HCT116 (cell line): ENCODE data around the gene HDGFL3. TPM values are rescaled to one million over a fixed set of nuclear protein-coding genes. Genes with fewer than 3 reads are reported as not detected.

ENCODE experiments used
- ATAC-seq: fragments of 200-7000 bp; cut with Tn5 transposase; 2 replicates; pipeline ENCODE4 v1.9.1; 2020; ENCODE audit warnings: mild to moderate bottlenecking, moderate library complexity
- BruUV-seq: library from RNA; stranded (reverse); fragments of 400-500 nt; replicated peaks from 2 replicates; lab custom pipeline; 2021; lab: Mats Ljungman, UMichigan
- CTCF ChIA-PET: fragments of 300-600 bp; sonication (Branson Sonifier 250); formaldehyde crosslinking; loops from one replicate; lab custom pipeline; 2021; ENCODE audit warnings: antibody characterized with exemption; lab: Charles Lee
- POLR2A ChIA-PET: fragments of 300-600, 350-600 bp; sonication (Branson Sonifier 250); formaldehyde crosslinking; loops from one replicate; lab custom pipeline; 2021; ENCODE audit warnings: antibody characterized with exemption; lab: Charles Lee
- RAD21 ChIA-PET, 2 experiments: fragments of 300-600 bp; sonication (Branson Sonifier 250); formaldehyde crosslinking; loops; one replicate each; lab custom pipeline; 2023; ENCODE audit warnings: low total read pairs in 2 of 2; ENCODE audit not compliant: uncharacterized antibody in 2 of 2, unreplicated experiment in 2 of 2, low non-redundant PET in 1 of 2; lab: Charles Lee
- DNase-seq: peaks from one replicate; pipeline ENCODE4 v3.0.0-alpha.2; 2010; ENCODE audit warnings: low read depth, low spot score
- H2AFZ ChIP-seq: fragments of 200-600 bp; shearing (Covaris generic), sonication (generic); 2 replicates; pipeline ENCODE4 v1.6.1; 2017; ENCODE audit warnings: low read depth, mixed run types, mixed read lengths, antibody characterized with exemption, low read length; ENCODE audit not compliant: poor library complexity, severe bottlenecking
- H3K27ac ChIP-seq: 2 replicates; pipeline ENCODE4 v1.5.1; 2012; ENCODE audit warnings: low read depth, low read length
- H3K27me3 ChIP-seq: fragments of 200-600 bp; sonication (generic); 2 replicates; pipeline ENCODE4 v1.6.1; 2016; ENCODE audit warnings: mixed run types, low read length, mixed read lengths; ENCODE audit not compliant: insufficient read depth
- H3K36me3 ChIP-seq, 2 experiments: fragments of 200-500 bp in 1 of 2; fragments of 200-600 bp in 1 of 2; sonication (Bioruptor generic) in 1 of 2; sonication (generic) in 1 of 2; 2 replicates each; pipeline versions ENCODE4 v1.5.1 to v1.6.1; 2014 to 2016; ENCODE audit warnings: low read length in 2 of 2, inconsistent platforms in 1 of 2, mixed read lengths in 1 of 2, mixed run types in 1 of 2; ENCODE audit not compliant: insufficient read depth in 2 of 2, control insufficient read depth in 1 of 2
- H3K4me1 ChIP-seq, 2 experiments: fragments of 200-600 bp in 1 of 2; sonication (generic) in 1 of 2; 2 replicates each; pipeline versions ENCODE4 v1.5.1 to v1.6.1; 2012 to 2017; ENCODE audit warnings: low read length in 2 of 2, inconsistent platforms in 1 of 2, mild to moderate bottlenecking in 1 of 2, mixed read lengths in 1 of 2, mixed run types in 1 of 2, moderate library complexity in 1 of 2; ENCODE audit not compliant: insufficient read depth in 2 of 2, control insufficient read depth in 1 of 2
- H3K4me2 ChIP-seq: fragments of 200-600 bp; sonication (generic); 2 replicates; pipeline ENCODE4 v1.6.1; 2017; ENCODE audit warnings: mixed run types, low read length, mixed read lengths
- H3K4me3 ChIP-seq, 2 experiments: fragments of 200-600 bp in 1 of 2; sonication (generic) in 1 of 2; replicated peaks in 1 of 2; 2 replicates each; pipeline ENCODE4 v1.5.1; 2011 to 2016; ENCODE audit warnings: low read length in 2 of 2, control low read depth in 1 of 2, low read depth in 1 of 2, mild to moderate bottlenecking in 1 of 2, mixed read lengths in 1 of 2, mixed run types in 1 of 2
- H3K79me2 ChIP-seq: fragments of 200-600 bp; sonication (generic); 2 replicates; pipeline ENCODE4 v1.6.1; 2017; ENCODE audit warnings: mild to moderate bottlenecking, mixed run types, low read length, moderate library complexity, mixed read lengths; ENCODE audit not compliant: insufficient read depth
- H3K9ac ChIP-seq: fragments of 200-600 bp; sonication (generic); 2 replicates; pipeline ENCODE4 v1.6.1; 2016; ENCODE audit warnings: low read length, mixed read lengths
- H3K9me2 ChIP-seq: fragments of 200-600 bp; sonication (generic), shearing (Covaris generic); 2 replicates; pipeline ENCODE4 v1.6.1; 2017; ENCODE audit warnings: mixed run types, mild to moderate bottlenecking, moderate library complexity; ENCODE audit not compliant: insufficient read depth
- H3K9me3 ChIP-seq, 2 experiments: fragments of 200-500 bp in 1 of 2; fragments of 200-600 bp in 1 of 2; sonication (Bioruptor generic) in 1 of 2; sonication (generic) in 1 of 2; 2 replicates each; pipeline ENCODE4 v1.6.1; 2014 to 2017; ENCODE audit warnings: low read length in 2 of 2, mixed read lengths in 2 of 2, inconsistent platforms in 1 of 2, low read depth in 1 of 2, mild to moderate bottlenecking in 1 of 2, mixed run types in 1 of 2, moderate library complexity in 1 of 2; ENCODE audit not compliant: control insufficient read depth in 1 of 2, insufficient read depth in 1 of 2
- H4K20me1 ChIP-seq: fragments of 200-600 bp; sonication (generic), shearing (Covaris generic); 2 replicates; pipeline ENCODE4 v1.6.1; 2017; ENCODE audit warnings: mixed run types, mild to moderate bottlenecking, moderate library complexity; ENCODE audit not compliant: insufficient read depth
- CBX3 ChIP-seq: IDR thresholded peaks from 2 replicates; pipeline ENCODE4 v1.6.1; 2012; ENCODE audit warnings: low read depth
- EZH2 ChIP-seq: fragments of 200-600 bp; sonication (generic); IDR thresholded peaks from 2 replicates; pipeline ENCODE4 v1.6.1; 2017; ENCODE audit warnings: antibody characterized with exemption, mixed run types
- EZH2phosphoT487 ChIP-seq: fragments of 200-600 bp; IDR thresholded peaks from 2 replicates; pipeline ENCODE4 v1.6.1; 2018; ENCODE audit warnings: antibody characterized with exemption, borderline replicate concordance
- FOSL1 ChIP-seq: IDR thresholded peaks from 2 replicates; pipeline ENCODE4 v1.6.1; 2012; ENCODE audit warnings: low read depth
- JUND ChIP-seq: IDR thresholded peaks from 2 replicates; pipeline ENCODE4 v1.6.1; 2012
- POLR2A ChIP-seq: IDR thresholded peaks from 2 replicates; pipeline ENCODE4 v1.7.0; 2011; ENCODE audit warnings: borderline replicate concordance; ENCODE audit not compliant: insufficient read depth, insufficient read length; ENCODE audit errors: extremely low read depth
- POLR2AphosphoS5 ChIP-seq: IDR thresholded peaks from 2 replicates; pipeline ENCODE4 v1.6.1; 2011; ENCODE audit warnings: mild to moderate bottlenecking, low read depth, low read length, moderate library complexity
- SP1 ChIP-seq: IDR thresholded peaks from 2 replicates; pipeline ENCODE4 v1.6.1; 2012; ENCODE audit warnings: low read depth
- SRF ChIP-seq: IDR thresholded peaks from 2 replicates; pipeline ENCODE4 v1.6.1; 2012; ENCODE audit warnings: low read depth
- YY1 ChIP-seq: IDR thresholded peaks from 2 replicates; pipeline ENCODE4 v1.6.1; 2011; ENCODE audit warnings: low read length, low read depth, moderate library complexity, mild to moderate bottlenecking; ENCODE audit not compliant: insufficient replicate concordance; ENCODE audit errors: extremely low read depth
- ZNF274 ChIP-seq: fragments of 200-500 bp; sonication (Bioruptor generic); IDR thresholded peaks from 2 replicates; pipeline ENCODE4 v1.6.1; 2014; ENCODE audit warnings: mild to moderate bottlenecking, low read depth, low read length, inconsistent platforms
- intact Hi-C: fragments of 100-400 bp; cut with micrococcal nuclease; formaldehyde crosslinking; loops from 2 replicates; pipeline ENCODE4 v1.10.0; 2022
- total RNA-seq: library from RNA; stranded (reverse); gene quantifications from one replicate; pipeline ENCODE4 v1.2.1, GENCODE V29; 2021; ENCODE audit not compliant: unreplicated experiment
- TF ChIP-seq, protein P1 (sequence below): IDR thresholded peaks from 2 replicates; pipeline ENCODE4 v1.6.1; 2011; ENCODE audit warnings: mild to moderate bottlenecking, low read length, moderate library complexity; ENCODE audit not compliant: insufficient replicate concordance; ENCODE audit errors: extremely low read depth
- TF ChIP-seq, protein P2 (sequence below): IDR thresholded peaks from 2 replicates; pipeline ENCODE4 v1.6.1; 2012

HDGFL3 gene
- total RNA-seq, 1 experiment from 2014 or later, result 0.64 TPM

GRCh38 chr15:83192742-83193141, 14.9 kb downstream of the HDGFL3 start:
- ATAC-seq (no peak), DNase-seq (no peak)
- BruUV-seq, result no TSS peak
- no peaks in the 10 kb centered on the region for H4K20me1 ChIP-seq
- H3K79me2 ChIP-seq, result no peaks in the 10 kb centered on the region
- H3K36me3 ChIP-seq, result no peaks in the 10 kb centered on the region
- no peak overlapping the region for H2AFZ ChIP-seq
- H3K27me3 ChIP-seq, result no peaks in the 10 kb centered on the region
- RAD21 ChIA-PET, result no interaction called here
- TF ChIP-seq SRF (no peak), ZNF274 (no peak), POLR2AphosphoS5 (no peak), EZH2phosphoT487 (no peak), POLR2A (no peak), JUND (no peak), EZH2 (no peak), YY1 (no peak), CBX3 (no peak), FOSL1 (no peak), SP1 (no peak)
- TF ChIP-seq, protein P1, sequence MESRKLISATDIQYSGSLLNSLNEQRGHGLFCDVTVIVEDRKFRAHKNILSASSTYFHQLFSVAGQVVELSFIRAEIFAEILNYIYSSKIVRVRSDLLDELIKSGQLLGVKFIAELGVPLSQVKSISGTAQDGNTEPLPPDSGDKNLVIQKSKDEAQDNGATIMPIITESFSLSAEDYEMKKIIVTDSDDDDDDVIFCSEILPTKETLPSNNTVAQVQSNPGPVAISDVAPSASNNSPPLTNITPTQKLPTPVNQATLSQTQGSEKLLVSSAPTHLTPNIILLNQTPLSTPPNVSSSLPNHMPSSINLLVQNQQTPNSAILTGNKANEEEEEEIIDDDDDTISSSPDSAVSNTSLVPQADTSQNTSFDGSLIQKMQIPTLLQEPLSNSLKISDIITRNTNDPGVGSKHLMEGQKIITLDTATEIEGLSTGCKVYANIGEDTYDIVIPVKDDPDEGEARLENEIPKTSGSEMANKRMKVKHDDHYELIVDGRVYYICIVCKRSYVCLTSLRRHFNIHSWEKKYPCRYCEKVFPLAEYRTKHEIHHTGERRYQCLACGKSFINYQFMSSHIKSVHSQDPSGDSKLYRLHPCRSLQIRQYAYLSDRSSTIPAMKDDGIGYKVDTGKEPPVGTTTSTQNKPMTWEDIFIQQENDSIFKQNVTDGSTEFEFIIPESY, result no peak
- TF ChIP-seq, protein P2, sequence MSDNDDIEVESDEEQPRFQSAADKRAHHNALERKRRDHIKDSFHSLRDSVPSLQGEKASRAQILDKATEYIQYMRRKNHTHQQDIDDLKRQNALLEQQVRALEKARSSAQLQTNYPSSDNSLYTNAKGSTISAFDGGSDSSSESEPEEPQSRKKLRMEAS, result no peak
- H3K4me2 ChIP-seq, result no peak overlapping the region
- H3K4me3 ChIP-seq, result no peak overlapping the region
- H3K4me1 ChIP-seq, result no peaks in the 10 kb centered on the region
- H3K9me2 ChIP-seq, result no peaks in the 10 kb centered on the region
- CTCF ChIA-PET, result no interaction called here
- H3K27ac ChIP-seq, result no peak overlapping the region
- POLR2A ChIA-PET, result no interaction called here
- no peaks in the 10 kb centered on the region for H3K9me3 ChIP-seq
- no peak overlapping the region for H3K9ac ChIP-seq
- intact Hi-C loops, result no loop called here
